Body of pancreas (tissue), 4 donors: ENCODE results near the gene TBC1D23.

ENCODE experiments used
- POLR2A ChIP-seq, 3 donors: fragments of 450-650 bp; IDR thresholded peaks; one replicate each; pipeline ENCODE4 v1.6.1; 2016; ENCODE audit warnings: antibody characterized with exemption in 3 of 3, mild to moderate bottlenecking in 2 of 3
- TF ChIP-seq, protein P1 (sequence below), 7 experiments: fragments of 450-650 bp in 4 of 7; fragments of 200-600 bp in 3 of 7; sonication (generic) in 3 of 7; IDR thresholded peaks; one replicate each; pipeline ENCODE4 v1.5.1; 2016 to 2019; ENCODE audit warnings: antibody characterized with exemption in 7 of 7

DNA sequence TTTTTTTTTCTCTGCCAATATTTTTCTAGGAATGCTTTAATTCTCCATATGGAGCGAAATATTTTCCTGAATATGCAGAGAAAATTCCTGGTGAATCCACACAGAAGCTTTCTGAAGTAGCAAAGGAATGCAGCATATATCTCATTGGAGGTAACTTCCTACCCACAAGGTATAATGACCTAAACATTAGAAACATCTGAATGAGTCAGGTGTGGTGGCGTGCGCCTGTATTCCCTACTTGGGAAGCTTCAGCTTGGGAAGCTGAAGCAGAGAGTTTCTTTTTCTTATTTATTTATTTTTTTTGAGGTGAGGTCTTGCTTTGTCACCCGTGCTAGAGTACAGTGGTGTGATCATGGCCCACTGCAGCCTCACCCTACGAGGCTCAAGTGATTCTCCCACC, 79.0 kb downstream of the TBC1D23 start:
- TF ChIP-seq, protein P1, sequence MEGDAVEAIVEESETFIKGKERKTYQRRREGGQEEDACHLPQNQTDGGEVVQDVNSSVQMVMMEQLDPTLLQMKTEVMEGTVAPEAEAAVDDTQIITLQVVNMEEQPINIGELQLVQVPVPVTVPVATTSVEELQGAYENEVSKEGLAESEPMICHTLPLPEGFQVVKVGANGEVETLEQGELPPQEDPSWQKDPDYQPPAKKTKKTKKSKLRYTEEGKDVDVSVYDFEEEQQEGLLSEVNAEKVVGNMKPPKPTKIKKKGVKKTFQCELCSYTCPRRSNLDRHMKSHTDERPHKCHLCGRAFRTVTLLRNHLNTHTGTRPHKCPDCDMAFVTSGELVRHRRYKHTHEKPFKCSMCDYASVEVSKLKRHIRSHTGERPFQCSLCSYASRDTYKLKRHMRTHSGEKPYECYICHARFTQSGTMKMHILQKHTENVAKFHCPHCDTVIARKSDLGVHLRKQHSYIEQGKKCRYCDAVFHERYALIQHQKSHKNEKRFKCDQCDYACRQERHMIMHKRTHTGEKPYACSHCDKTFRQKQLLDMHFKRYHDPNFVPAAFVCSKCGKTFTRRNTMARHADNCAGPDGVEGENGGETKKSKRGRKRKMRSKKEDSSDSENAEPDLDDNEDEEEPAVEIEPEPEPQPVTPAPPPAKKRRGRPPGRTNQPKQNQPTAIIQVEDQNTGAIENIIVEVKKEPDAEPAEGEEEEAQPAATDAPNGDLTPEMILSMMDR (IDR thresholded peaks at IDR 0.05), result no peak
- TF ChIP-seq POLR2A (IDR thresholded peaks at IDR 0.05), result no peak
